Common myeloid progenitor, CD34-positive (primary cell): ENCODE results near the gene PCCA.

Source experiments
- CTCF ChIA-PET: fragments of 350-600 bp; sonication (Branson Sonifier 250); formaldehyde crosslinking; loops from one replicate; lab custom pipeline; 2021; ENCODE audit warnings: antibody characterized with exemption; lab: Charles Lee
- POLR2A ChIA-PET: fragments of 350-600 bp; sonication (Branson Sonifier 250); formaldehyde crosslinking; loops from one replicate; lab custom pipeline; 2021; ENCODE audit warnings: antibody characterized with exemption; lab: Charles Lee
- DNase-seq, 3 donors: peaks; one replicate each; pipeline versions ENCODE4 v3.0.0 to v3.0.0-alpha.2; 2013
- H3K27ac ChIP-seq, 2 experiments: 1 replicate in 1 of 2; 2 replicates in 1 of 2; pipeline ENCODE4 v1.7.0; 2013; ENCODE audit warnings: inconsistent platforms in 2 of 2, low read length in 2 of 2, mild to moderate bottlenecking in 2 of 2, low read depth in 1 of 2, moderate library complexity in 1 of 2; ENCODE audit not compliant: severe bottlenecking in 2 of 2, insufficient read depth in 1 of 2, poor library complexity in 1 of 2
- H3K27me3 ChIP-seq, 5 experiments: replicated peaks in 2 of 5; 1 replicate in 3 of 5; 2 replicates in 2 of 5; pipeline versions ENCODE4 v1.6.1 to v1.7.0; 2013; ENCODE audit warnings: low read length in 4 of 5, mild to moderate bottlenecking in 2 of 5, moderate library complexity in 2 of 5, inconsistent platforms in 1 of 5; ENCODE audit not compliant: insufficient read depth in 5 of 5, control insufficient read depth in 4 of 5
- H3K36me3 ChIP-seq, 4 experiments: 1 replicate in 2 of 4; 2 replicates in 2 of 4; pipeline versions ENCODE4 v1.6.1 to v1.7.0; 2013; ENCODE audit warnings: low read length in 3 of 4, control low read depth in 1 of 4, mild to moderate bottlenecking in 1 of 4; ENCODE audit not compliant: control insufficient read depth in 4 of 4, insufficient read depth in 4 of 4
- H3K4me1 ChIP-seq, 4 experiments: 1 replicate in 3 of 4; 2 replicates in 1 of 4; pipeline versions ENCODE4 v1.6.1 to v1.7.1; 2013; ENCODE audit warnings: low read length in 3 of 4, mild to moderate bottlenecking in 3 of 4, control low read depth in 1 of 4, inconsistent platforms in 1 of 4, moderate library complexity in 1 of 4; ENCODE audit not compliant: control insufficient read depth in 4 of 4, insufficient read depth in 4 of 4; ENCODE audit errors: control extremely low read depth in 1 of 4
- H3K4me3 ChIP-seq, 7 experiments: 1 replicate in 4 of 7; 2 replicates in 3 of 7; pipeline versions ENCODE4 v1.5.1 to v1.7.0; 2013; ENCODE audit warnings: mild to moderate bottlenecking in 7 of 7, low read length in 6 of 7, moderate library complexity in 6 of 7, inconsistent platforms in 2 of 7, low read depth in 2 of 7, control low read depth in 1 of 7; ENCODE audit not compliant: insufficient read depth in 4 of 7, control insufficient read depth in 1 of 7; ENCODE audit errors: extremely low read depth in 1 of 7
- H3K9me3 ChIP-seq, 5 experiments: 1 replicate in 4 of 5; 2 replicates in 1 of 5; pipeline versions ENCODE4 v1.6.1 to v1.7.1; 2013; ENCODE audit warnings: low read length in 4 of 5, mild to moderate bottlenecking in 2 of 5, inconsistent platforms in 1 of 5, low read depth in 1 of 5, moderate library complexity in 1 of 5; ENCODE audit not compliant: control insufficient read depth in 4 of 5, insufficient read depth in 2 of 5; ENCODE audit errors: control extremely low read depth in 1 of 5
- WGBS: methylation state at CpG from one replicate; pipeline ENCODE4 v1.1.5; 2013; ENCODE audit not compliant: insufficient coverage; 5-methylcytosine and 5-hydroxymethylcytosine counted together

Gene PCCA

GRCh38 chr13:100433475-100433874 is 344.6 kb downstream of the PCCA start:
- H3K27me3 ChIP-seq, result no peaks in the 10 kb centered on the region
- H3K4me3 ChIP-seq, result no peak overlapping the region
- peaks cover 0 to 5% (median 0%) of the 10 kb centered on the region in 5 experiments for H3K9me3 ChIP-seq
- DNase-seq, result no peak
- ChIA-PET CTCF (no interaction called here), POLR2A (interaction anchor here (0.6 kb wide), 1 partner anchor 800 kb away, joined by 3 read pairs; no protein-coding TSS in a partner anchor)
- H3K36me3 ChIP-seq, result peaks cover 0 to 12% (median 7%) of the 10 kb centered on the region in 4 experiments
- H3K4me1 ChIP-seq, result no peaks in the 10 kb centered on the region
- H3K27ac ChIP-seq, result no peak overlapping the region

DNA sequence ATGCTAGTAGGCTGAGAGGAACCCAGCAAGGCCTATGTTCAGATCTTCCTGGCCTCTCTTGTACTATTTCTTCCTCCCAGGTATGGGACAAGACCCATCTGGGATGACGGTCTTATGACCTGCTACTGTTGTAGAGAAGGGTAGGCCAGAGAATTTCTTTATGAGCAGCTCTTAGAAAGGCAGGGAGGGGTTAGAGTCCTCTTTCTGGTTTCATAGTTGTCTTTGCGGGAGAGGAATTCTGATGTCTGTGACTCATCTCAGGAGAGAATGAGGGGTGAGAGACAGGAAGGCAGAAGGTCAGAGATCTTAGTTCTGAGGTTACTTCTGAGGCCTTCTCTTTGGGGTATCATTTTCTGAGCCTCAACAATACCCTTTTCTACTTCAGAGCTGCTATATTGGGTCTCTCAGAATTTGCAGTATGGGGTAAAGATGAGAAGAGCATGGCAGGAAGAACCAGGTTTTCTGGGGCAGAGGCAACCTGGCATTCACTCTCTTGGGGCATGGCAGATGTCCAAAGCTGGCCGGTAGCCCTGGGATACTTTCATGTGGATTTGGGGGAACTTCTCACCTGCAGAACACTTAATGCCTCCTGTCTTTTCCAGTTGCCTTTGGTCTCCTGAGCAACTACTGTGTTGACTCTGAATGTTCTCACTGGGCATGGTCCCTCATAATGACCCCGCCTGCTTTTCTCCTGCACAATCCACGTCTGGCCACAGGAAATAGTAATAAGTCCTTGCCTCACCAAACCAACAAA is 345.3 kb downstream of the PCCA start:
- Histone ChIP-seq H3K9me3 (peaks cover 0 to 5% (median 0%) of the 10 kb centered on the region in 5 experiments), H3K36me3 (peaks cover 0 to 12% (median 5%) of the 10 kb centered on the region in 4 experiments), H3K27ac (no peak overlapping the region), H3K27me3 (no peaks in the 10 kb centered on the region), H3K4me1 (no peaks in the 10 kb centered on the region), H3K4me3 (no peak overlapping the region)
- CTCF ChIA-PET, result no interaction called here
- POLR2A ChIA-PET, result no interaction called here
- no peak for DNase-seq
- WGBS, result 94% methylated on average over 3 of the region's 5 CpGs

GRCh38 chr13:100436099-100436498 is 347.2 kb downstream of the PCCA start:
- WGBS, result 100% methylated on average over 1 of the region's 4 CpGs
- H3K27me3 ChIP-seq, result no peaks in the 10 kb centered on the region
- peaks cover 0 to 5% (median 0%) of the 10 kb centered on the region in 5 experiments for H3K9me3 ChIP-seq
- no peak overlapping the region for H3K27ac ChIP-seq
- POLR2A ChIA-PET, result no interaction called here
- H3K4me1 ChIP-seq, result no peaks in the 10 kb centered on the region
- H3K4me3 ChIP-seq, result no peak overlapping the region
- CTCF ChIA-PET, result no interaction called here
- H3K36me3 ChIP-seq, result peaks cover 0 to 6% (median 4%) of the 10 kb centered on the region in 4 experiments
- no peak for DNase-seq

DNA sequence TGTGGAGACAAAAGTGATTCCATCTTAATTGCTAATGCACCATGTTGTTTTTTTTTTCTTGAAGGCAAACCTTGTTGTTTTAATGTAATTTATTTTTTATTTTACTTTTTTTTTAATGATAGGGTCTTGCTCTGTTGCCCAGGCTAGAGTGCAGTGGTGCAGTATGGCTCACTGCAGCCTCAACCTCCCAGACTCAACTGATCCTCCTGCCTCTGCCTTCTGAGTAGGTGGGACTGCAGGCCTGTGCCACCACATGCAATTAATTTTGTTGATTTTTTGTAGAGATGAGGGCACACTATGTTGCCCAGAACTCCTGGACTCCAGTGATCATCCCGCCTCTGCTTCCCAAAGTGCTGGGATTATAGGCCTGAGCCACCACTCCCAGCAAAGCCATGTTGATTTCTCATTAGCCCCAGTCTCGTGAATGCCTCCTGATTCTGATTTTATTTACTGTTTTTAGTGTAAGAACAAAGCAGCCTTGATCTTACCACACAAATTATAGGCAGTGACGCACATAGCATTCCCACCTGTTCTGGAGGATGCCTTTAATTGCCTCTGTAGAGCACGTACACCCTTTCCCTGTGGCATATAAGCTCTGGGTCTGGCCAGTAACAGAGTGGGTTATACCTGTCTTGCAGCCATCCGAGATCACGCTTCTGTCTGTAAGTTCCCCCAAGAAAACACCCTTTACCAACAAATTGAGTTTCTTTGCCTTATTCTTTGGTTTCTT is 349.3 kb downstream of the PCCA start:
- Histone ChIP-seq H3K27ac (no peak overlapping the region), H3K4me1 (no peaks in the 10 kb centered on the region), H3K36me3 (peaks cover 0 to 6% (median under 1%) of the 10 kb centered on the region in 4 experiments), H3K9me3 (peaks cover 0 to 2% (median 0%) of the 10 kb centered on the region in 5 experiments), H3K4me3 (no peak overlapping the region), H3K27me3 (no peaks in the 10 kb centered on the region)
- DNase-seq, result no peak
- CTCF ChIA-PET, result no interaction called here
- WGBS, result 100% methylated on average over 4 of the region's 6 CpGs
- POLR2A ChIA-PET, result no interaction called here

DNA sequence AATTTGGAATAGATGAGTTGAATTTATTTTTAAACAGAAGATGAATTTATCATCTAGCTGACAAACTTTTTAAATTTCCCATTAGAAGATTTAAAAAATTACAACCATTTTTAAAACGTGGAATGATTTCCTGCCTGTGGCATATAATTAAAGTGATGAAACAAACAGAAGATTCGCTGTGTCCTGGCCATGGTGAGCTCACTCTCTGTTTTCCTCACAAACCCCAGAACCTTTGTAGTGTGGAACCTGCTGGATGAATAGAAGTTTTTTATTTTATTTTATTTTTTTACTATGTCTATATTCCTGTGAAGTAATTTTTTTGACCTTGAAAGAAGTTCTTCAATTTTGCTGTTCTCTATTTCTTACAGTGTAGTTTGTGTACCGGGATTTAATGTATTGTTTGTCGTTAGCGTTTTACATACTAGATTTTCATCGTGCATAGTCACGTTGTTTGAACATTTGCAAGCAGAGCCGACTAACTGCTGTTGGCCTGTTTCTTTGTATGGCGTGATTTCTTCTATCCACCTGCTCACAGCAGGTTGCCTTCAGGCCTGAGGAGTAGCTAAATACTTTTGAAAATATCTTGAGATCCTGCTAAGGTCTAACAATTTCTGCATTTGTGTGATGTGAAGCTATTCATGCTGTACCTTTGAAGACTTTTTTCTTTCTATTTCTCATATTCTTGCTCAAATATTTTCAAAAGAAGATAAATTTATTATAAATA is 350.5 kb downstream of the PCCA start:
- H3K4me3 ChIP-seq, result no peak overlapping the region
- H3K36me3 ChIP-seq, result peaks cover 0 to 6% (median under 1%) of the 10 kb centered on the region in 4 experiments
- H3K9me3 ChIP-seq, result peaks cover 0 to 2% (median 0%) of the 10 kb centered on the region in 5 experiments
- H3K27me3 ChIP-seq, result no peaks in the 10 kb centered on the region
- POLR2A ChIA-PET, result no interaction called here
- no peak for DNase-seq
- H3K4me1 ChIP-seq, result no peaks in the 10 kb centered on the region
- CTCF ChIA-PET, result no interaction called here
- no peak overlapping the region for H3K27ac ChIP-seq
- WGBS, result 97% methylated on average over 6 of the region's 9 CpGs

DNA sequence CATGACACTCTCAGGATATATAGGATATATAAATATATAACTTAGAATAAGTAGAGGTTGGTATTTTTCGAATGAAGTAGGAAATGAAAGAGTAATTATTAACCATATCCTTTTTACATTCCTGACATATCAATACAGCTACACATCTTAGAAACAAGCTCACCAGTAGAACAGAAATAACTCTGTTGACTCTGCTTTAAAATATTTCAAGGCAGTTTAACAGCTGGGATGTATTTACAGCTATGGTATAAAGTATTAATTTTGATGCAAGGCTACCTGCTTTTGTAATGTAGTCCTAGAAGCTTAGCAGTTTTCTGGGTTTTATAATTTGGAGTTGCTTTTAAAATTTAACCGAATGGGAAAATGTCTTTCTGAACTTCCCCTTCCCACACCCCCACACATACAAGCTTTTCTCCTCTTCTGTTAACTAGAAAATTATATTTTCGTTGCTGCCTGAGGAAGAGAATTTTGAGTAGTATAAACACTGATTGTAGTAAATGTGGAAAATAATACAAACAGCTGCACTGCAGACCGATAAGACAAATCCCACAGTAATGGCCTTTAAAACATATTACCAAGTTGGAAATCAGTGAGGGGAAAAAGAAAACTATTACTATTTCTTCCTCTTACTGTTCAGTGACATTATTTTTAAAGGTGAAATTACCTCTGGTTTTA is 352.0 kb downstream of the PCCA start:
- no peak for DNase-seq
- WGBS, result no CpG with 5 or more reads among the region's 4 CpGs
- H3K27ac ChIP-seq, result no peak overlapping the region
- ChIA-PET CTCF (no interaction called here), POLR2A (no interaction called here)
- H3K4me1 ChIP-seq, result no peaks in the 10 kb centered on the region
- H3K36me3 ChIP-seq, result peaks cover 0 to 3% (median under 1%) of the 10 kb centered on the region in 4 experiments
- H3K4me3 ChIP-seq, result no peak overlapping the region
- H3K9me3 ChIP-seq, result no peaks in the 10 kb centered on the region
- no peaks in the 10 kb centered on the region for H3K27me3 ChIP-seq
